Liver (tissue), 9 donors: ENCODE results near the gene SEMA7A. TPM values are rescaled to one million over a fixed set of nuclear protein-coding genes. Genes with fewer than 3 reads are reported as not detected.

ENCODE experiments used
- DNase-seq: peaks from one replicate; pipeline ENCODE4 v3.0.0-alpha.2; 2017; ENCODE audit warnings: low spot score
- H3K27ac ChIP-seq, 2 donors: one replicate each; pipeline ENCODE4 v1.7.0; 2013; ENCODE audit warnings: inconsistent platforms in 2 of 2, low read length in 2 of 2, control low read depth in 1 of 2, low read depth in 1 of 2, mild to moderate bottlenecking in 1 of 2
- H3K27me3 ChIP-seq, 4 donors: one replicate each; pipeline versions ENCODE4 v1.6.1 to v1.7.0; 2013; ENCODE audit warnings: low read length in 3 of 4, inconsistent platforms in 1 of 4, mild to moderate bottlenecking in 1 of 4, moderate library complexity in 1 of 4; ENCODE audit not compliant: control insufficient read depth in 4 of 4, insufficient read depth in 4 of 4
- H3K36me3 ChIP-seq, 4 donors: one replicate each; pipeline versions ENCODE4 v1.6.1 to v1.7.0; 2013; ENCODE audit warnings: low read length in 3 of 4, mild to moderate bottlenecking in 3 of 4, low read depth in 1 of 4, moderate library complexity in 1 of 4; ENCODE audit not compliant: control insufficient read depth in 4 of 4, insufficient read depth in 3 of 4
- H3K4me1 ChIP-seq, 4 donors: one replicate each; pipeline versions ENCODE4 v1.6.1 to v1.7.0; 2013; ENCODE audit warnings: low read length in 3 of 4, mild to moderate bottlenecking in 3 of 4, moderate library complexity in 1 of 4; ENCODE audit not compliant: control insufficient read depth in 4 of 4, insufficient read depth in 4 of 4
- H3K4me3 ChIP-seq, 3 donors: one replicate each; pipeline versions ENCODE4 v1.6.1 to v1.7.0; 2013; ENCODE audit warnings: low read length in 3 of 3, control low read depth in 1 of 3, low read depth in 1 of 3, mild to moderate bottlenecking in 1 of 3
- H3K9ac ChIP-seq, 2 donors: one replicate each; pipeline ENCODE4 v1.7.0; 2013; ENCODE audit warnings: low read length in 2 of 2, mild to moderate bottlenecking in 2 of 2, moderate library complexity in 2 of 2, control low read depth in 1 of 2, low read depth in 1 of 2
- H3K9me3 ChIP-seq, 4 donors: one replicate each; pipeline versions ENCODE4 v1.6.1 to v1.7.0; 2013; ENCODE audit warnings: low read length in 3 of 4; ENCODE audit not compliant: control insufficient read depth in 4 of 4
- EGR1 ChIP-seq, 2 donors: IDR thresholded peaks; 2 replicates each; pipeline ENCODE4 v1.6.1; 2016 to 2018; ENCODE audit warnings: antibody characterized with exemption in 2 of 2, low read depth in 2 of 2
- FOXA1 ChIP-seq: IDR thresholded peaks from 2 replicates; pipeline ENCODE4 v1.6.1; 2016; ENCODE audit warnings: antibody characterized with exemption
- GABPA ChIP-seq, 2 donors: IDR thresholded peaks in 1 of 2; conservative IDR thresholded peaks in 1 of 2; 2 replicates each; pipeline ENCODE4 v1.6.1; 2016; ENCODE audit warnings: antibody characterized with exemption in 2 of 2, mild to moderate bottlenecking in 1 of 2, moderate library complexity in 1 of 2
- HNF4A ChIP-seq, 2 donors: conservative IDR thresholded peaks; 2 replicates each; pipeline ENCODE4 v1.6.1; 2016; ENCODE audit warnings: antibody characterized with exemption in 2 of 2, mild to moderate bottlenecking in 2 of 2
- HNF4G ChIP-seq: IDR thresholded peaks from 2 replicates; pipeline ENCODE4 v1.6.1; 2016; ENCODE audit warnings: antibody characterized with exemption
- JUND ChIP-seq, 2 donors: IDR thresholded peaks; 2 replicates each; pipeline ENCODE4 v1.6.1; 2016; ENCODE audit warnings: antibody characterized with exemption in 2 of 2
- RAD21 ChIP-seq, 2 donors: IDR thresholded peaks; 2 replicates each; pipeline ENCODE4 v1.6.1; 2016; ENCODE audit warnings: antibody characterized with exemption in 2 of 2, mild to moderate bottlenecking in 2 of 2
- RXRA ChIP-seq, 2 donors: IDR thresholded peaks; 2 replicates each; pipeline ENCODE4 v1.6.1; 2017 to 2018; ENCODE audit warnings: antibody characterized with exemption in 2 of 2, mild to moderate bottlenecking in 1 of 2
- SP1 ChIP-seq: IDR thresholded peaks from 2 replicates; pipeline ENCODE4 v1.6.1; 2018; ENCODE audit warnings: antibody characterized with exemption, mild to moderate bottlenecking
- YY1 ChIP-seq: IDR thresholded peaks from 2 replicates; pipeline ENCODE4 v1.6.1; 2016; ENCODE audit warnings: antibody characterized with exemption, mild to moderate bottlenecking
- WGBS: extraction: QIAGEN DNeasy Blood & Tissue Kit; methylation state at CpG from one replicate; pipeline ENCODE4 v1.1.7; 2013; 5-methylcytosine and 5-hydroxymethylcytosine counted together
- polyA plus RNA-seq, 2 donors: library from polyadenylated mRNA; stranded (reverse) in 1 of 2; unstranded in 1 of 2; fragments of 200-250 nt in 1 of 2; fragments of >200 nt in 1 of 2; fragmentation: Nextera tagmentation in 1 of 2; extraction: Ambion mirVana in 1 of 2; gene quantifications; one replicate each; pipeline versions ENCODE4 v1.2.1 to v1.2.3, GENCODE V29; 2013 to 2015
- total RNA-seq, 2 donors: library from RNA; depleted of rRNA; stranded (reverse); fragments of >200 nt; gene quantifications; one replicate each; pipeline ENCODE4 v1.2.3, GENCODE V29; 2014
- TF ChIP-seq, protein P1 (sequence below): IDR thresholded peaks from 2 replicates; pipeline ENCODE4 v1.6.1; 2016; ENCODE audit warnings: antibody characterized with exemption
- TF ChIP-seq, protein P2 (sequence below): IDR thresholded peaks from 2 replicates; pipeline ENCODE4 v1.6.1; 2016; ENCODE audit warnings: antibody characterized with exemption
- TF ChIP-seq, protein P3 (sequence below): IDR thresholded peaks from 2 replicates; pipeline ENCODE4 v1.6.1; 2016; ENCODE audit warnings: antibody characterized with exemption
- TF ChIP-seq, protein P4 (sequence below): fragments of 150-350 bp; IDR thresholded peaks from 2 replicates; pipeline ENCODE4 v1.5.1; 2017; ENCODE audit warnings: improper control_type of control experiment, low read depth, low read length; ENCODE audit not compliant: missing input control
- donor health status: healthy.
- donor health status: healthy.
- donor health status: healthy.
- donor health status: healthy.
- donor health status: healthy.

SEMA7A gene
- total and polyA plus RNA-seq, 4 donors: 0.14 to 18.1 (median 1.4) TPM

DNA sequence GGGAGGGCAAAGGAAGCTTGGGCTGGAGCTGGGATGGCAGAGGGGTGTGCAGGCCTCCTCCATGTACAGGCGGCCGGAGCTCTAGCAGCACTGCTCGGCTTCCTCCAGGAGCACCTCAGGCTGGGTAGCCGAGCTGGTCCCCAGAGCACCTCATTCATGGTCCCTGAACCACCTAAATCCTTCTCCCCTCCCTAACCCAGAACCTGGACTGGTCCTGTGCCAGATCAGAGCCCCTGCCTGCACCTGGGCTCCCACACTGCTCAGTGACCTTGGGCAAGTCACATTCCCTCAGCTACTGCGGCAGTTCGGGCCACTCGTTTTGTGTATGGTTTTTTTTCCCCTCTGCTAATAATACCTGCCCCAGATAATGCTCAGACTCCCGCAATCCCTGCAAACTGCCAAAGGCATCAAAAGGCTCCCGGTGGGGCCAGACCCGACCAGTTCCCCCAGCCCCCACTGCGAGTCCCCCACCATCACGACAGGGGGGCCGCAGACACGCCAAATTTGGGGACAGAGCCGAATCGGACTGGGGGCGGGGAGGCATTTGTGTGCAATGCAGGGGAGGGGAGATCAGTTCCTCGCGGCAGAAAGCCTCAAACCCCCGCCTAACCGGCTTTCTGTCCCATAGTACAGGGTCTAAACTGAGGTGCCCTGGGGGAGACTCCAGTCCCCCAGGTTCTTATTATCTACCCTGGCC lies 1.3 kb downstream of the SEMA7A start:
- Histone ChIP-seq H3K9ac (no peak overlapping the region), H3K27me3 (no peaks in the 10 kb centered on the region), H3K4me3 (peak overlapping the region in 1 of 3 donors; percentile 66), H3K27ac (no peak overlapping the region), H3K4me1 (peaks cover 2 to 15% (median 4%) of the 10 kb centered on the region in 4 donors), H3K9me3 (no peaks in the 10 kb centered on the region), H3K36me3 (no peaks in the 10 kb centered on the region)
- no peak for DNase-seq
- no peak for TF ChIP-seq YY1
- TF ChIP-seq RAD21 (IDR thresholded peaks at IDR 0.05): no peak
- no peak for TF ChIP-seq GABPA (IDR thresholded peaks at IDR 0.05 in 1 of 2, conservative IDR thresholded peaks at IDR 0.05 in 1 of 2)
- TF ChIP-seq, protein P1, sequence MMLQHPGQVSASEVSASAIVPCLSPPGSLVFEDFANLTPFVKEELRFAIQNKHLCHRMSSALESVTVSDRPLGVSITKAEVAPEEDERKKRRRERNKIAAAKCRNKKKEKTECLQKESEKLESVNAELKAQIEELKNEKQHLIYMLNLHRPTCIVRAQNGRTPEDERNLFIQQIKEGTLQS: no peak
- TF ChIP-seq, protein P2, sequence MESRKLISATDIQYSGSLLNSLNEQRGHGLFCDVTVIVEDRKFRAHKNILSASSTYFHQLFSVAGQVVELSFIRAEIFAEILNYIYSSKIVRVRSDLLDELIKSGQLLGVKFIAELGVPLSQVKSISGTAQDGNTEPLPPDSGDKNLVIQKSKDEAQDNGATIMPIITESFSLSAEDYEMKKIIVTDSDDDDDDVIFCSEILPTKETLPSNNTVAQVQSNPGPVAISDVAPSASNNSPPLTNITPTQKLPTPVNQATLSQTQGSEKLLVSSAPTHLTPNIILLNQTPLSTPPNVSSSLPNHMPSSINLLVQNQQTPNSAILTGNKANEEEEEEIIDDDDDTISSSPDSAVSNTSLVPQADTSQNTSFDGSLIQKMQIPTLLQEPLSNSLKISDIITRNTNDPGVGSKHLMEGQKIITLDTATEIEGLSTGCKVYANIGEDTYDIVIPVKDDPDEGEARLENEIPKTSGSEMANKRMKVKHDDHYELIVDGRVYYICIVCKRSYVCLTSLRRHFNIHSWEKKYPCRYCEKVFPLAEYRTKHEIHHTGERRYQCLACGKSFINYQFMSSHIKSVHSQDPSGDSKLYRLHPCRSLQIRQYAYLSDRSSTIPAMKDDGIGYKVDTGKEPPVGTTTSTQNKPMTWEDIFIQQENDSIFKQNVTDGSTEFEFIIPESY: no peak
- no peak for TF ChIP-seq JUND (IDR thresholded peaks at IDR 0.05)
- TF ChIP-seq, protein P3, sequence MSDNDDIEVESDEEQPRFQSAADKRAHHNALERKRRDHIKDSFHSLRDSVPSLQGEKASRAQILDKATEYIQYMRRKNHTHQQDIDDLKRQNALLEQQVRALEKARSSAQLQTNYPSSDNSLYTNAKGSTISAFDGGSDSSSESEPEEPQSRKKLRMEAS: no peak
- TF ChIP-seq HNF4G: no peak
- 33% methylated on average over 21 of the region's 21 CpGs for WGBS

DNA sequence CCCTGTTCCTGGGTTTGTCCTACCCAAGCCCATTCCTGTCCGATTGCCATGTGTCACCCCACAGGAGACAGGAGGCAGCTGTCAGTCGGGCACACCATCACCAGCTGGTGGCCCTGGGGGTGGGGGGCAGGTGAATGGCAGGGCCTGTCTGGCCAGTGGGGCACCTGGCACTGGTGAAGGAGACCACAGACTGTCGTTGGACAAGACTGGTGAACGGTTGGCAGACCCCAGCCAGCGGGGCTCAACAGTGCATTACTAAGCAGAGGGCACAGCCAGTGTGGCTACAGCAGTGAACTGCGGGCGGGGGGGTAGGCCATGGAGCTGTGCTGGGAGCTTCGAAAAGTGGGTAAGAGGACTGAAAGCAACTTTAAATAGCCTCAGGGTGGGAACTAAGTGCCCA lies 2.1 kb downstream of the SEMA7A start:
- H3K4me1 ChIP-seq: peaks cover 2 to 15% (median 4%) of the 10 kb centered on the region in 4 donors
- DNase-seq: no peak
- H3K36me3 ChIP-seq: no peaks in the 10 kb centered on the region
- no peaks in the 10 kb centered on the region for H3K27me3 ChIP-seq
- H3K9ac ChIP-seq: no peak overlapping the region
- WGBS: 86% methylated on average over 8 of the region's 8 CpGs
- H3K9me3 ChIP-seq: no peaks in the 10 kb centered on the region
- H3K4me3 ChIP-seq: no peak overlapping the region
- TF ChIP-seq, protein P3: no peak
- no peak for TF ChIP-seq RXRA (IDR thresholded peaks at IDR 0.05)
- TF ChIP-seq EGR1 (IDR thresholded peaks at IDR 0.05; ENCODE audit: low read depth in 2 of 2): no peak
- no peak for TF ChIP-seq YY1
- TF ChIP-seq HNF4G: no peak
- TF ChIP-seq FOXA1: no peak
- TF ChIP-seq SP1: no peak
- no peak for TF ChIP-seq HNF4A (conservative IDR thresholded peaks at IDR 0.05)
- TF ChIP-seq, protein P4, sequence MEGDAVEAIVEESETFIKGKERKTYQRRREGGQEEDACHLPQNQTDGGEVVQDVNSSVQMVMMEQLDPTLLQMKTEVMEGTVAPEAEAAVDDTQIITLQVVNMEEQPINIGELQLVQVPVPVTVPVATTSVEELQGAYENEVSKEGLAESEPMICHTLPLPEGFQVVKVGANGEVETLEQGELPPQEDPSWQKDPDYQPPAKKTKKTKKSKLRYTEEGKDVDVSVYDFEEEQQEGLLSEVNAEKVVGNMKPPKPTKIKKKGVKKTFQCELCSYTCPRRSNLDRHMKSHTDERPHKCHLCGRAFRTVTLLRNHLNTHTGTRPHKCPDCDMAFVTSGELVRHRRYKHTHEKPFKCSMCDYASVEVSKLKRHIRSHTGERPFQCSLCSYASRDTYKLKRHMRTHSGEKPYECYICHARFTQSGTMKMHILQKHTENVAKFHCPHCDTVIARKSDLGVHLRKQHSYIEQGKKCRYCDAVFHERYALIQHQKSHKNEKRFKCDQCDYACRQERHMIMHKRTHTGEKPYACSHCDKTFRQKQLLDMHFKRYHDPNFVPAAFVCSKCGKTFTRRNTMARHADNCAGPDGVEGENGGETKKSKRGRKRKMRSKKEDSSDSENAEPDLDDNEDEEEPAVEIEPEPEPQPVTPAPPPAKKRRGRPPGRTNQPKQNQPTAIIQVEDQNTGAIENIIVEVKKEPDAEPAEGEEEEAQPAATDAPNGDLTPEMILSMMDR: no peak
- no peak overlapping the region for H3K27ac ChIP-seq
